GM03348 (cell line): ENCODE measurements around the gene AKAP8L.
"Not testable (repeated sequence)": the region's sequence is repeated elsewhere in the genome, so short reads cannot be mapped to it uniquely, and the experiment has no call there.

Source experiments
- DNase-seq: peaks from one replicate; pipeline ENCODE4 v3.0.0; 2012; ENCODE audit warnings: low spot score

Gene AKAP8L

GRCh38 chr19:15353908-15354307 lies 64.9 kb downstream of the AKAP8L start:
- no peak for DNase-seq

- not testable (repeated sequence) for DNase-seq
Observed at GRCh38 chr19:15352535-15352934, 66.3 kb downstream of the AKAP8L start.

GRCh38 chr19:15341328-15341727 lies 77.5 kb downstream of the AKAP8L start:
- not testable (repeated sequence) for DNase-seq

- no peak for DNase-seq
Observed at GRCh38 chr19:15340086-15340485, 78.7 kb downstream of the AKAP8L start.

- DNase-seq = peak; percentile 64
Observed at GRCh38 chr19:15337202-15337601, 81.6 kb downstream of the AKAP8L start.

GRCh38 chr19:15335992-15336391 lies 82.8 kb downstream of the AKAP8L start:
- DNase-seq = not testable (repeated sequence)

- peak; percentile 96 for DNase-seq
Observed at GRCh38 chr19:15332311-15332996, 86.3 kb downstream of the AKAP8L start, which contains the start of gene BRD4. BRD4 (minus strand) TSS chr19:15332539; CDS start chr19:15273099, 59,440 bp downstream.

GRCh38 chr19:15331419-15332310 lies 87.1 kb downstream of the AKAP8L start:
- peak; percentile 83 for DNase-seq

- peak; percentile 77 for DNase-seq
Observed at GRCh38 chr19:15330801-15331418, 87.9 kb downstream of the AKAP8L start.
